Gastroesophageal sphincter (tissue), 4 donors: ENCODE measurements around the gene SERPINA7. TPM values are rescaled to one million over a fixed set of nuclear protein-coding genes. Genes with fewer than 3 reads are reported as not detected.
"Not testable (repeated sequence)": the region's sequence is repeated elsewhere in the genome, so short reads cannot be mapped to it uniquely, and the experiment has no call there.

Experiments used
- ATAC-seq: fragments of 150-250 bp; one replicate; pipeline ENCODE4 v1.9.1; 2016; ENCODE audit warnings: mild to moderate bottlenecking, moderate library complexity
- H3K27ac ChIP-seq, 4 donors: fragments of 200-600 bp; sonication (generic) in 3 of 4; 1 replicate in 3 of 4; 2 replicates in 1 of 4; pipeline ENCODE4 v1.5.1; 2016 to 2019
- H3K27me3 ChIP-seq: fragments of 200-600 bp; sonication (generic); one replicate; pipeline ENCODE4 v1.5.1; 2019
- H3K36me3 ChIP-seq, 2 donors: fragments of 200-600 bp; sonication (generic); one replicate each; pipeline ENCODE4 v1.5.1; 2019; ENCODE audit warnings: control low read depth in 1 of 2
- H3K4me1 ChIP-seq, 3 donors: fragments of 200-600 bp; sonication (generic); 1 replicate in 2 of 3; 2 replicates in 1 of 3; pipeline ENCODE4 v1.5.1; 2016 to 2019; ENCODE audit warnings: control low read depth in 2 of 3
- H3K4me3 ChIP-seq, 2 donors: fragments of 200-600 bp; sonication (generic); one replicate each; pipeline ENCODE4 v1.5.1; 2019; ENCODE audit warnings: mild to moderate bottlenecking in 1 of 2, moderate library complexity in 1 of 2
- H3K9me3 ChIP-seq, 3 donors: fragments of 200-600 bp; sonication (generic); one replicate each; pipeline ENCODE4 v1.5.1; 2017 to 2019; ENCODE audit warnings: control low read depth in 2 of 3
- CTCF ChIP-seq, 4 experiments: fragments of 200-600 bp in 2 of 4; fragments of 450-650 bp in 2 of 4; sonication (generic) in 1 of 4; IDR thresholded peaks; one replicate each; pipeline ENCODE4 v1.5.1; 2017 to 2019; ENCODE audit warnings: antibody characterized with exemption in 4 of 4, mild to moderate bottlenecking in 2 of 4, moderate library complexity in 2 of 4
- EP300 ChIP-seq: sonication (generic); formaldehyde crosslinking; IDR thresholded peaks from one replicate; pipeline ENCODE4 v1.6.1; 2017; ENCODE audit warnings: antibody characterized with exemption, mild to moderate bottlenecking
- POLR2A ChIP-seq, 2 donors: fragments of 450-650 bp; IDR thresholded peaks; one replicate each; pipeline ENCODE4 v1.6.1; 2017; ENCODE audit warnings: antibody characterized with exemption in 2 of 2, mild to moderate bottlenecking in 2 of 2, moderate library complexity in 1 of 2
- POLR2AphosphoS5 ChIP-seq: sonication (generic); formaldehyde crosslinking; IDR thresholded peaks from one replicate; pipeline ENCODE4 v1.6.1; 2017; ENCODE audit warnings: antibody characterized with exemption
- WGBS, 2 donors: methylation state at CpG; one replicate each; pipeline ENCODE4 v1.1.5; 2018; ENCODE audit warnings: low coverage in 1 of 2; 5-methylcytosine and 5-hydroxymethylcytosine counted together
- total RNA-seq, 4 donors: library from RNA; depleted of rRNA; stranded (reverse); fragments of >200 nt; gene quantifications; one replicate each; pipeline ENCODE4 v1.1.0, GENCODE V29; 2016

SERPINA7 gene
- total RNA-seq, 4 donors from 2014 or later, result not detected

- peaks cover 0 to 7% (median 0%) of the 10 kb centered on the region in 3 donors for H3K9me3 ChIP-seq
- ATAC-seq, result no peak
- no peaks in the 10 kb centered on the region for H3K4me1 ChIP-seq
- H3K36me3 ChIP-seq, result no peaks in the 10 kb centered on the region
- no peaks in the 10 kb centered on the region for H3K27me3 ChIP-seq
- no peak overlapping the region for H3K4me3 ChIP-seq
- WGBS, 2 donors, result no CpG with 5 or more reads among the region's 1 CpG
- TF ChIP-seq CTCF (IDR thresholded peaks at IDR 0.05) (no peak), POLR2A (IDR thresholded peaks at IDR 0.05) (no peak), POLR2AphosphoS5 (no peak), EP300 (no peak)
- no peak overlapping the region for H3K27ac ChIP-seq
Observed at GRCh38 chrX:106014119-106014775, 24.3 kb downstream of the SERPINA7 start.

GRCh38 chrX:106009145-106009544, 29.4 kb downstream of the SERPINA7 start:
- ATAC-seq, result no peak
- H3K36me3 ChIP-seq, result no peaks in the 10 kb centered on the region
- WGBS, 2 donors, result 60 to 75% methylated on average over 3 of the region's 5 CpGs

GRCh38 chrX:106007815-106008214, 30.7 kb downstream of the SERPINA7 start:
- peaks cover 0 to 6% (median 0%) of the 10 kb centered on the region in 3 donors for H3K9me3 ChIP-seq
- H3K4me3 ChIP-seq, result no peak overlapping the region
- no peaks in the 10 kb centered on the region for H3K36me3 ChIP-seq
- no peak for TF ChIP-seq EP300
- no peak for TF ChIP-seq CTCF (IDR thresholded peaks at IDR 0.05)
- no peak for TF ChIP-seq POLR2AphosphoS5
- no peak for TF ChIP-seq POLR2A (IDR thresholded peaks at IDR 0.05)
- H3K27me3 ChIP-seq, result no peaks in the 10 kb centered on the region
- 0 to 22% methylated on average over 1 of the region's 1 CpG for WGBS, 2 donors
- no peak overlapping the region for H3K27ac ChIP-seq
- no peaks in the 10 kb centered on the region for H3K4me1 ChIP-seq
- no peak for ATAC-seq

More at GRCh38 chrX:106009145-106009544, 29.4 kb downstream of the SERPINA7 start:
- H3K27ac ChIP-seq, result no peak overlapping the region
- no peak overlapping the region for H3K4me3 ChIP-seq
- no peak for TF ChIP-seq EP300
- TF ChIP-seq POLR2A (IDR thresholded peaks at IDR 0.05), result no peak
- TF ChIP-seq POLR2AphosphoS5, result no peak
- TF ChIP-seq CTCF (IDR thresholded peaks at IDR 0.05), result no peak
- H3K27me3 ChIP-seq, result no peaks in the 10 kb centered on the region
- peaks cover 0 to 7% (median 0%) of the 10 kb centered on the region in 3 donors for H3K9me3 ChIP-seq
- H3K4me1 ChIP-seq, result no peaks in the 10 kb centered on the region

GRCh38 chrX:106005684-106006083, 32.8 kb downstream of the SERPINA7 start:
- no peak for ATAC-seq
- H3K27ac ChIP-seq, result no peak overlapping the region
- no peaks in the 10 kb centered on the region for H3K4me1 ChIP-seq
- 50 to 52% methylated on average over 2 of the region's 2 CpGs for WGBS, 2 donors
- H3K27me3 ChIP-seq, result no peaks in the 10 kb centered on the region
- TF ChIP-seq POLR2AphosphoS5 (no peak), EP300 (no peak), POLR2A (IDR thresholded peaks at IDR 0.05) (no peak), CTCF (IDR thresholded peaks at IDR 0.05) (no peak)
- no peaks in the 10 kb centered on the region for H3K36me3 ChIP-seq
- H3K4me3 ChIP-seq, result no peak overlapping the region
- H3K9me3 ChIP-seq, result no peaks in the 10 kb centered on the region

- not testable (repeated sequence) for H3K27ac ChIP-seq, H3K27me3 ChIP-seq, H3K4me1 ChIP-seq, ATAC-seq, H3K36me3 ChIP-seq, H3K4me3 ChIP-seq, H3K9me3 ChIP-seq
- 61 to 76% methylated on average over 3 of the region's 5 CpGs for WGBS, 2 donors
Observed at GRCh38 chrX:106000609-106001008, 37.9 kb downstream of the SERPINA7 start.
